GM19397 (cell line): ENCODE results near the gene IL1RAPL1.

Source experiments
- ATAC-seq: cut with Tn5 transposase; IDR thresholded peaks from one replicate; pipeline ENCODE4 v1.9.1; 2021; ENCODE audit warnings: mild to moderate bottlenecking, moderate library complexity; ENCODE audit not compliant: unreplicated experiment

The IL1RAPL1 gene

GRCh38 chrX:28586981-28587551, at the start of gene IL1RAPL1:
IL1RAPL1 (plus strand) TSS chrX:28587446.
- ATAC-seq, result no peak

DNA sequence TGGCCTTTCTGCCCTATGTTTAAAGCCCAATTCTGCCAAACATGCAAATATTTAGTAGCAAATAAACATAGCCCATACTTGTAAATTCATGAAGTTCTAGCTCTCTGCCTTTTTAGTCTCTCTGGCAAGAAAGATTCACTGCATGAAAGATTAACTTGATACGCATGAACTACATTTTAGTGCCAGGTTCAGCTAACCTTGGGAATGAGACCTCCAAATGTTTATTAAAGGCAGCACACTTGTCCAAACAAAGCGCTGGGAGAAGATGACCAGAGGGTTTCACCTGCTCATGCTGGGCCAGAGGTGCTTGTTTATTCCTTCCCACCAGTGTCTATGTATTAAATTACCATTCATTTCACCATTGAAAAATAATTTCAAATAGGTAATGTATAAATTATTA, 44.5 kb upstream of the IL1RAPL1 start:
- no peak for ATAC-seq

GRCh38 chrX:28549838-28550237, 37.4 kb upstream of the IL1RAPL1 start:
- no peak for ATAC-seq

DNA sequence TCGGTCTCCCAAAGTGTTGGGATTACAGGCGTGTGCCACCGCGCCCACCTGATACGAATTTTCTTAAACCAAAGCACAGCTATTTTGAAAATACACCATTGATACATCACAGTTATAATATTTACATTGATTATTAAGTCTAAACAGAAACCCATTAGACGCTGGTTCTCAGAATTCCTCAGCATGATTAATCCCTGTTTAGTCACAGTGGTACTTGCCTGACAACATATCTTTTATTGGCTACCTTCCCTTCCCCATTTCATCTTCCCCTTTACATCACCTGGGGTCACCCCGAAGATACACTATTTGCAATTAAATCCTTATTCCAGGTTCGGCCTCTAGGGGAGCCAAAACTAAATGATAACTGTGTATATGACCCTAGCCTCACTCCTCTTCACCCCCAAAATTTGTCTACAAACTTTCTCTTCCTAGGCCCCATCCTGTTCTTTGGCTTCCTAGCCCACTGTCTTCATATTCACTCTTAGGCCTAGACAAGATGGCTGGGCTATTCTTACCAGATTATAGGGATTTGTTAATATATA, 36.8 kb upstream of the IL1RAPL1 start:
- ATAC-seq, result no peak

DNA sequence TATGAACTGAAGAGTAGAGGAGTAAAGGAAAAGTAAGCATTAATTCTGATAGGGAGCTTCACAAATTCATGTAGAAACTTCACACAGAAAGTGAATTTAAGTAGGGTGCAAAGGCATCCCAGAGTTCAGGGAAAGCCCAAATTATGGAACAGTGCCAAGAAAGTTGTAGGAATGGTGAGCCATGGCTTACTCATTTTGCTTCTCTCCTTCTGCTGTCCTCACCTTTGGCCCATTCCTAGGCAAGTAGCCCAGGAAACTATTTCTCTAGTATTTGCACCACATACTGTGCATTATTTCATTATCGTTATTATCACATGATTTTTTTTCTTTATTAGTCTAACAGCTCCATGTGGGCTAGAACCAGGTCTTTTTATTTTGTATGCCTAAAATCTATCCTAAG, 34.9 kb upstream of the IL1RAPL1 start:
- no peak for ATAC-seq

GRCh38 chrX:28552882-28553829, 34.1 kb upstream of the IL1RAPL1 start:
- no peak for ATAC-seq

GRCh38 chrX:28576117-28576516, 11.1 kb upstream of the IL1RAPL1 start:
- ATAC-seq, result no peak

GRCh38 chrX:28581522-28581921, 5.7 kb upstream of the IL1RAPL1 start:
- no peak for ATAC-seq

GRCh38 chrX:28582511-28582910, 4.7 kb upstream of the IL1RAPL1 start:
- no peak for ATAC-seq

- no peak for ATAC-seq
Observed at GRCh38 chrX:28584025-28584424, 3.2 kb upstream of the IL1RAPL1 start.

GRCh38 chrX:28585767-28586166, 1.5 kb upstream of the IL1RAPL1 start:
- ATAC-seq, result no peak

GRCh38 chrX:28586286-28586685, 960 bp upstream of the IL1RAPL1 start:
- ATAC-seq, result no peak

GRCh38 chrX:28589046-28589445, 1.8 kb downstream of the IL1RAPL1 start:
- ATAC-seq, result no peak

DNA sequence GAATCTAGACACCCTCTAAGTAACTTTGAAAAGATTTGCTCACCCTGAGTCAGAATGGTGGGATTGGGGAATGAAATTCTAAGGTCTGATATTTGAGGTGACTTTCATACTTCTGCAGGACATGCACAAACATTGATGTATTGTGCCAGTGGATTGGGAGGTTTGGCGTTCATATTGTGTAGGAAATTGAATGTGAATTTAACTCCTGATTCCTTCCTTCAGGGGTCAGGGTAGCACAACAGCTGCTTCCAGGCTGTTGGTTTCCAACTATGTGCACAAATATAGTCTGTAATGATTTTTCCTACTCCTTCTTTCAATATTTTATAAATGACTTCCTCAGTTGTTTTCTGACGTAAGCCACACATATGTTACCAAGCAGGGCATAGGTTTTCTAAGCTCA, 3.1 kb downstream of the IL1RAPL1 start:
- no peak for ATAC-seq

DNA sequence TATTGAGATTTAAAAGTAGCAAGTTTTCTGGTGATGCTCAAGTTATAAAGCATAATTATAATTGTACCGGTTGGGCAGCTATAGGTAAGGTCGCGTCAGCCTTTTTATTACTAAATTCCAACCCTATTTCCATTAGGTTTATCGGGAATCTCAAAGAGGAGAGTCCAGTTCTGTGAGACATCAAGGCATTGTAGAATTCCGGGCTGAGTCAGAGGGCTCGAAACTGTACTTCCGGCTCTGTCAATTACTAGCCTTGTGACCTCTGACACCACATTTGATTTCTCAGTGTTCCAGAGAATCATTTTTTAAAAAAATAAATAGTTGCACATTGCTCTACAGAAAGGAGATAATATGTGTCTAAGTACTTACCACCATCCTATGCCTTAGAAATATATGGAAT, 4.3 kb downstream of the IL1RAPL1 start:
- ATAC-seq, result no peak

DNA sequence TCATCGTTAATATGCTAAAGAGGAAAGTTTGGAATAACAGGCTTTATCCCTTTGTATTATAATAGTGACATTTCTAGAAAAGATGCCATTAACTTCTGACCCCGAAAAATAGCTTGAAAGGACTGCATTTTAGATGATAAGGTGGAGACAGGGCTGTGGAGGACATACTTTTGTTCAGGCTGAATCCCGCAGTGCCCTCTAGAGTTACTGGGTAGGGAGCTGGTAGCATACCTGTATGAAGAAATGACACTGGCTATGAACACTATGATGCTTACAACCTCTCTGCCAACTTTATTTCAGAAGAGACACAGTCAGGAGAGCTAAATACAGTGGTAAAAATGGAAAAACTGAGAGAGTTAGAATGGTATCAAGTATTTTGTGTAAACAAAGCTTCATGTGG, 8.1 kb downstream of the IL1RAPL1 start:
- no peak for ATAC-seq

- ATAC-seq, result no peak
Observed at GRCh38 chrX:28599957-28600356, 12.7 kb downstream of the IL1RAPL1 start.

GRCh38 chrX:28609003-28609402, 21.8 kb downstream of the IL1RAPL1 start:
- no peak for ATAC-seq

- ATAC-seq, result no peak
Observed at GRCh38 chrX:28609917-28610613, 22.8 kb downstream of the IL1RAPL1 start.

DNA sequence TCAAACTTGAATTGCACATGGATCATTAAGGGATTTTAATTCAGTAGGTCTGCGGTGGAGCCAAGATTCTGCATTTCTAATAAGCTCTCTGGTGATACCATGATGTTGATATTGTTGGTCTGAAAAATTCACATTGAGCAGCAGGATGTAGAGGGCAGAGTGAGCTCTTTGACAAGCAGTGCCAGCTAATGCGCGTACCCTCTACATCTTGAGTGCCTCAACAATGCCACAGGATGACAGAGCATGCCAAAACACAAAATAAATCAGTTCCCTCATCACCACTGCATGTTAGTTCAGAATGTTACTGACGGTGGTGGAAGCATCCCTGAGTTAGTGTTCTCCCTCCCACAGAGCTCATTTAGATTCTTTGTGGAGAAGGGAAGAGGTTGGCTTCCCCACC, 23.5 kb downstream of the IL1RAPL1 start:
- ATAC-seq, result no peak

- no peak for ATAC-seq
Observed at GRCh38 chrX:28613558-28613957, 26.3 kb downstream of the IL1RAPL1 start.
